Adipocyte (in vitro differentiated cells): ENCODE measurements around the gene THTPA.

Experiments
- DNase-seq: peaks from one replicate; pipeline ENCODE4 v3.0.0-alpha.2; 2015; ENCODE audit warnings: low read depth
- H3K27me3 ChIP-seq: replicated peaks from 2 replicates; pipeline ENCODE4 v1.7.0; 2013; ENCODE audit warnings: mild to moderate bottlenecking, low read length, moderate library complexity; ENCODE audit not compliant: control insufficient read depth, insufficient read depth
- H3K36me3 ChIP-seq: 2 replicates; pipeline ENCODE4 v1.7.0; 2013; ENCODE audit warnings: low read length, mild to moderate bottlenecking, moderate library complexity; ENCODE audit not compliant: control insufficient read depth, insufficient read depth, severe bottlenecking
- H3K4me1 ChIP-seq: 2 replicates; pipeline ENCODE4 v1.7.0; 2013; ENCODE audit warnings: mild to moderate bottlenecking, low read length, moderate library complexity; ENCODE audit not compliant: control insufficient read depth, insufficient read depth
- H3K4me3 ChIP-seq: 2 replicates; pipeline ENCODE4 v1.7.0; 2013; ENCODE audit warnings: mild to moderate bottlenecking, low read length, moderate library complexity
- H3K9ac ChIP-seq: 2 replicates; pipeline ENCODE4 v1.7.0; 2013; ENCODE audit warnings: mild to moderate bottlenecking, low read length, moderate library complexity
- H3K9me3 ChIP-seq: 2 replicates; pipeline ENCODE4 v1.7.0; 2013; ENCODE audit warnings: mild to moderate bottlenecking, low read length, moderate library complexity; ENCODE audit not compliant: control insufficient read depth

The THTPA gene, protein sequence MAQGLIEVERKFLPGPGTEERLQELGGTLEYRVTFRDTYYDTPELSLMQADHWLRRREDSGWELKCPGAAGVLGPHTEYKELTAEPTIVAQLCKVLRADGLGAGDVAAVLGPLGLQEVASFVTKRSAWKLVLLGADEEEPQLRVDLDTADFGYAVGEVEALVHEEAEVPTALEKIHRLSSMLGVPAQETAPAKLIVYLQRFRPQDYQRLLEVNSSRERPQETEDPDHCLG

DNA sequence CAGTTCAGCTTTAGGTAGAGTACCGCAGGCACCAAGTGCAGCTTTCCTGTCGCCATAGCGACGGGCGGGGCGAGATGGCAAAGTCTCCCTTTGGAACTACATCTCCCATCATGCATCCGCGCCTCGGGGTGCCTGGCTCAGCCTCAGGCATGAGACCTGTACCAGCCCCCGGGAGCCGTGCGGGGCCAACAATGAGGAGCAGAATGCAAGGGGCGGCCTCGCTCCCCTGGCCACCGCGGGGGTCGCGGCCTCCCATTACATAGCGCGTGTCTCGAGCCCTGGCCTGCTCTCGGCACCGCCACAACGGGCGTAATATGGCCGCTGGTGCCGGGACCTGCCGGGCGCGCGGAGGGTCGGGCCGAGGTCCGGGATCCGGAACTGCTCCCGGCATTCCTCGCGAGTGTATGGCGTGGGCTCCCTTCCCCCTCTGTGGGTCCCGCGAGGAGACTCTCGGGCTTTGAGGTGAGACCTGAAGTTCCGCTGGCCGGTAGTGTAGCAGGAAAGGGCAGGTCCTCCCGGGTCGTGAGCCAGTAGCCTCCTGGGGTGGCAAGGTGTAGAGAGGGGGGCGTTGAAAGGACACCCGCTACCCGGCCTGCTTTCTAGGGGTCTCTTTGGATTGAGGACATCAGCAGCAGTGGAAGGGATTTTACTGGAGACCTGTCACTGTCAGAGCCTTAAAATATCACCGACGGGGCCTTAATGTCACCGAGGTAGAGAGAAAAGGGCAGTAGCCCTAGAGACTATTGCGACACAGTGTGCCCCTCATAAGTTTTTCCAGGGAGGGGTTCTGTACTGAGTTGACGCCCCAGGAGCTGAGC lies at the start of gene THTPA:
TSS of gene THTPA (plus strand) at position 390 of the 818 bp plus-strand sequence. CDS start 487 bp downstream, outside the sequence.
- peak; percentile 97 for DNase-seq
- no peaks in the 10 kb centered on the region for H3K9me3 ChIP-seq
- peaks cover 15% of the 10 kb centered on the region for H3K4me1 ChIP-seq
- H3K4me3 ChIP-seq: peak within 1 kb of the TSS; percentile 98
- peaks cover 16% of the 10 kb centered on the region for H3K36me3 ChIP-seq
- no peaks in the 10 kb centered on the region for H3K27me3 ChIP-seq
- H3K9ac ChIP-seq: peak within 1 kb of the TSS; percentile 99

DNA sequence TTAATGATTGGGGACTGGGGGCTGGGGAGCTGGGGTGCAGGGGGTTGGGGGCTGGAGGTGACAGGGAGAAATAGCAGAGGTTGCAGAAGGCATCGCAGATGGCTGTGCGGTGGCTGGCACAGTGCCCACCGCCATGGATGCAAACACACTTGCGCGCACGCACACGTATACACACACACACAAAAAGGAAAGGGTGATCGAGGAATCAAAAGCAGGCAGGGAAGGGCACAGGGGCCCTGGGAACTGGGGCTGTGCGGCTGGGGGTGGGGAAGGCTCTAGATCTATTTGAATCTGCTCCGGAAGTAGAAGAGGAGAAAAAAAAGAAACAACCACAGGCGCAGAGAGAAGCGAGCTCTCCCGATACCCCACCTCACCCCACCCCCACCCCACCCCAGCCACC lies 43.9 kb upstream of the THTPA start:
- Histone ChIP-seq H3K27me3 (no peaks in the 10 kb centered on the region), H3K4me3 (no peak overlapping the region), H3K36me3 (no peaks in the 10 kb centered on the region), H3K4me1 (no peaks in the 10 kb centered on the region), H3K9me3 (no peaks in the 10 kb centered on the region), H3K9ac (no peak overlapping the region)
- DNase-seq: no peak

- Histone ChIP-seq H3K36me3 (no peaks in the 10 kb centered on the region), H3K4me3 (no peak overlapping the region), H3K4me1 (peaks cover 5% of the 10 kb centered on the region), H3K9me3 (no peaks in the 10 kb centered on the region), H3K27me3 (no peaks in the 10 kb centered on the region), H3K9ac (no peak overlapping the region)
- no peak for DNase-seq
Measured at GRCh38 chr14:23513005-23513817, 42.9 kb upstream of the THTPA start.

- Histone ChIP-seq H3K27me3 (no peaks in the 10 kb centered on the region), H3K4me3 (no peak overlapping the region), H3K4me1 (peaks cover 13% of the 10 kb centered on the region), H3K36me3 (no peaks in the 10 kb centered on the region), H3K9me3 (no peaks in the 10 kb centered on the region), H3K9ac (no peak overlapping the region)
- DNase-seq: no peak
Measured at GRCh38 chr14:23513818-23514643, 42.0 kb upstream of the THTPA start.

DNA sequence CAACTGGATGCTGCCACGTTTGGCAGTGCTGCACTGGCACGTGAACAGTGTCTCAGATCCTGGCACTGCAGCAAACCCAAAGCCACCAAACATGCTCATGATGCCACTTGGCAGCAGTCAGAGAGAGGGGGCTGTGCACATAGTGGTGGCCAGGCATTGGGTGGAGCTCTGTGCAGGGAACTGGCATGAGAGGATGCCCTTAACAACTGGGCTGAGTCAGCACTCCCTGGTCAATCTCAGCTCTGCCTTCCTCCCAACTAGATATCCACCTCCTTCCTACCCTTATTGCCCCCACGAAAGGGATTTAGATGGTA lies 41.5 kb upstream of the THTPA start:
- Histone ChIP-seq H3K4me1 (peaks cover 13% of the 10 kb centered on the region), H3K36me3 (no peaks in the 10 kb centered on the region), H3K9ac (no peak overlapping the region), H3K9me3 (no peaks in the 10 kb centered on the region), H3K27me3 (no peaks in the 10 kb centered on the region), H3K4me3 (no peak overlapping the region)
- no peak for DNase-seq

- H3K4me1 ChIP-seq: peaks cover 13% of the 10 kb centered on the region
- no peak overlapping the region for H3K4me3 ChIP-seq
- no peaks in the 10 kb centered on the region for H3K9me3 ChIP-seq
- H3K9ac ChIP-seq: no peak overlapping the region
- H3K36me3 ChIP-seq: no peaks in the 10 kb centered on the region
- H3K27me3 ChIP-seq: no peaks in the 10 kb centered on the region
- no peak for DNase-seq
Measured at GRCh38 chr14:23517650-23518326, 38.3 kb upstream of the THTPA start.

- Histone ChIP-seq H3K9ac (no peak overlapping the region), H3K36me3 (no peaks in the 10 kb centered on the region)
Measured at GRCh38 chr14:23518709-23519108, 37.4 kb upstream of the THTPA start.

DNA sequence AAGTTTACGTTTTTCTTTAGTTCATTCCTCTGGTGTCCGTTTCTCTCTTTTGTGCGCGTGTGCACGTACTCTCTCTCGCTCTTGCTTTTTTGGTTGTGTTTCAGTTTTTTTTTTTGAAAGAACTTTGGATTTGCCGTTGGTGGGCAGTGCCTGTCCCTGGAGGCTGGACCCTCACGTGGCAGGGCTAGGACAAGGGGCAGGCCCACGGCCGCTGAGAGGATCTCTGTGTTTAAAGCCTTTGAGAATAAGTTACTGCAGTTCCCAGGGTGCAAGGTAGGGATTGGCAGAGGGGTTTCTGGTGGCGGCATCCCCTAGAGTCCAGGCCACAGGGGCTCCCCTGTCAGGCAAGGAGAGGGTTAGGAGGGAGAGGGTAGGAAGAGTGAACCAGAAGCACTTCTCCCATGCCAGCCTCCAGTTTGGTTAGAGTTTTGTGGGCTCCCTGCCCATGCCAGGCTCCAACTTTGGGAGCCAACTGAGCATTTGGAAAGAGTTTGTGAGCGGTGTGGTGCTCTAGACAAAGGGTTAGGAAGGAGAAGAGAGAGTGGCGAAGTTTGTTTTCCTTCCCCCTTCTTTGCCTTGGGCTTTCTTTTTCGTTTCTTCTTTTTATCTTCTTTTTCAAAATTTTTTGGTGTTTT lies 35.1 kb upstream of the THTPA start:
- Histone ChIP-seq H3K9me3 (no peaks in the 10 kb centered on the region), H3K9ac (no peak overlapping the region), H3K36me3 (no peaks in the 10 kb centered on the region), H3K4me1 (peaks cover 13% of the 10 kb centered on the region), H3K4me3 (no peak overlapping the region), H3K27me3 (no peaks in the 10 kb centered on the region)
- DNase-seq: no peak

More at GRCh38 chr14:23518709-23519108, 37.4 kb upstream of the THTPA start:
- DNase-seq: no peak
- no peaks in the 10 kb centered on the region for H3K9me3 ChIP-seq
- peaks cover 13% of the 10 kb centered on the region for H3K4me1 ChIP-seq
- no peaks in the 10 kb centered on the region for H3K27me3 ChIP-seq
- no peak overlapping the region for H3K4me3 ChIP-seq

DNA sequence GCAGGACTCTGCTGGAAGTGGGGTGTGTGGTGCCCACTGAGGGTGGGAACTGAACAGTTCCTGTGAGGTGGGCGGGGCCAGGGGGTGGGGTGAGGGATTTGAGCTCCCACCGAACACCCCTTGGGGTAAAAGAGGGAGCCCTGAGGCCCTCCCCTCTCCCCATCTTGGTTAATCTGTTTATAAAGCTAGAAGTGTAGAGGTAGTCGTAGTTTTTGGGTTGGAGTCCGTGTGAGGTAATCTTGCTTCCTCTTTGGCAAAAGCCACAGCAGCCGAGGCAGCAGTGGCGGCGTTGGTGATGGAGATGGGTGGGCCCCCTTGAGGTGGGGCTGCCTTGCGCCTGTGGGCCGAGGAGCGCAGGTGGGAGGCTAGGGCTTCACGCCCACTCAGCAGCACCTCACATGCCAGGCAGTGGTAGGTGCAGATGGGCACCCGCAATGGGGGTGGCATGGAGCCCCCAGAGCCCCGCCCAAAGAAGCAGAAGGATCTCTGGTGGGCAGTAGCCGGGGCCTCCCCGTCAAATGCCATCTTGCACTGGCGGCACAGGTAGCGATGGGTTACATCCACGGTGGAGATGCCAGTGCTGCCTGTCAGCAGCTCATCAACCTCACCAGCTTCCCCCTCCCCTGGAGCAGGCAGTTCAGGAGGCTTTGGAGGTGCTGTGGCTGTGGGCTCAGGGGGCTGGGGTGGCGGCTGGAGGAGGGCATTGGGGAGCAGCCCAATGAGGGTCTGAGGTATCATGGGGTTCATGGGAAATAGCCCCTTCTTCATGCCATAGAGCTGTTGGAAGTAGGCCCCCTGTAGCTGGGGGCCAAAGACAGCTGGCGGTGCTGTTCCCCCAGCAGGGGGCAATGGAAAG lies 34.1 kb upstream of the THTPA start:
- Histone ChIP-seq H3K27me3 (no peaks in the 10 kb centered on the region), H3K9ac (no peak overlapping the region), H3K4me3 (no peak overlapping the region), H3K4me1 (peaks cover 13% of the 10 kb centered on the region), H3K36me3 (no peaks in the 10 kb centered on the region), H3K9me3 (no peaks in the 10 kb centered on the region)
- DNase-seq: no peak
